Uterus (tissue), 4 donors: ENCODE data around the gene GRXCR1. TPM values are rescaled to one million over a fixed set of nuclear protein-coding genes. Genes with fewer than 3 reads are reported as not detected.

Experiments used
- DNase-seq, 2 donors: peaks; one replicate each; pipeline ENCODE4 v3.0.0-alpha.2; 2019 to 2020
- H3K27ac ChIP-seq, 2 donors: fragments of 200-600 bp; sonication (generic); 1 replicate in 1 of 2; 2 replicates in 1 of 2; pipeline ENCODE4 v1.5.1; 2016 to 2018
- H3K27me3 ChIP-seq, 2 donors: fragments of 200-600 bp; sonication (generic); one replicate each; pipeline ENCODE4 v1.5.1; 2018 to 2019; ENCODE audit warnings: control low read depth in 1 of 2
- H3K36me3 ChIP-seq, 2 donors: fragments of 200-600 bp; sonication (generic); one replicate each; pipeline ENCODE4 v1.5.1; 2019; ENCODE audit warnings: control low read depth in 1 of 2
- H3K4me1 ChIP-seq, 2 donors: fragments of 200-600 bp; sonication (generic); one replicate each; pipeline ENCODE4 v1.5.1; 2018 to 2019; ENCODE audit warnings: control low read depth in 1 of 2
- H3K4me3 ChIP-seq, 2 donors: fragments of 200-600 bp; sonication (generic); 1 replicate in 1 of 2; 2 replicates in 1 of 2; pipeline ENCODE4 v1.5.1; 2018 to 2019; ENCODE audit warnings: mild to moderate bottlenecking in 1 of 2
- H3K9me3 ChIP-seq, 2 donors: fragments of 200-600 bp; sonication (generic); one replicate each; pipeline ENCODE4 v1.5.1; 2019; ENCODE audit warnings: control low read depth in 1 of 2
- CTCF ChIP-seq, 4 experiments: fragments of 200-600 bp in 2 of 4; fragments of 450-650 bp in 2 of 4; sonication (generic) in 2 of 4; IDR thresholded peaks; one replicate each; pipeline ENCODE4 v1.5.1; 2016 to 2019; ENCODE audit warnings: antibody characterized with exemption in 4 of 4, mild to moderate bottlenecking in 2 of 4, moderate library complexity in 1 of 4
- POLR2A ChIP-seq, 2 donors: fragments of 450-650 bp; IDR thresholded peaks; one replicate each; pipeline ENCODE4 v1.6.1; 2016; ENCODE audit warnings: antibody characterized with exemption in 2 of 2, mild to moderate bottlenecking in 1 of 2, moderate library complexity in 1 of 2
- intact Hi-C: fragments of 100-400 bp; cut with DNase I; formaldehyde crosslinking; loops from one replicate; pipeline ENCODE4 v1.15.1; 2023; ENCODE audit warnings: low total_unique reads
- total RNA-seq, 4 donors: library from RNA; depleted of rRNA in 3 of 4; stranded (reverse); fragments of >200 nt in 3 of 4; gene quantifications; one replicate each; pipeline versions ENCODE4 v1.1.0 to v1.2.4, GENCODE V29; 2014 to 2023
- donor health status: DM: yes; HTN: yes; CAD: no.

The GRXCR1 gene
- total RNA-seq = not detected

- Histone ChIP-seq H3K27ac (no peak within 1 kb of the TSS), H3K4me1 (no peaks in the 10 kb centered on the region), H3K36me3 (no peaks in the 10 kb centered on the region), H3K9me3 (no peaks in the 10 kb centered on the region), H3K27me3 (no peaks in the 10 kb centered on the region), H3K4me3 (no peak within 1 kb of the TSS)
- no peak for DNase-seq
- intact Hi-C loops = no loop called here
- TF ChIP-seq CTCF (IDR thresholded peaks at IDR 0.05) (no peak), POLR2A (IDR thresholded peaks at IDR 0.05) (no peak)
These were observed at the start of gene GRXCR1 for GRCh38 chr4:42892413-42892812. TSS of gene GRXCR1 (plus strand) at chr4:42892713. CDS start at chr4:42893267, 554 bp downstream.

- H3K36me3 ChIP-seq = no peaks in the 10 kb centered on the region
- H3K9me3 ChIP-seq = no peaks in the 10 kb centered on the region
- no peaks in the 10 kb centered on the region for H3K4me1 ChIP-seq
- H3K27ac ChIP-seq = no peak overlapping the region
- intact Hi-C loops = no loop called here
- no peak overlapping the region for H3K4me3 ChIP-seq
- DNase-seq = no peak
- no peaks in the 10 kb centered on the region for H3K27me3 ChIP-seq
- TF ChIP-seq CTCF (IDR thresholded peaks at IDR 0.05) (no peak), POLR2A (IDR thresholded peaks at IDR 0.05) (no peak)
These were observed 48.8 kb upstream of the GRXCR1 start for GRCh38 chr4:42843694-42844093.

- Histone ChIP-seq H3K4me1 (no peaks in the 10 kb centered on the region), H3K27ac (no peak overlapping the region), H3K4me3 (no peak overlapping the region), H3K27me3 (no peaks in the 10 kb centered on the region), H3K36me3 (no peaks in the 10 kb centered on the region), H3K9me3 (no peaks in the 10 kb centered on the region)
- intact Hi-C loops = no loop called here
- no peak for DNase-seq
- TF ChIP-seq CTCF (IDR thresholded peaks at IDR 0.05) = no peak
- TF ChIP-seq POLR2A (IDR thresholded peaks at IDR 0.05) = no peak
These were observed 48.0 kb upstream of the GRXCR1 start for GRCh38 chr4:42844422-42845070.

- H3K27me3 ChIP-seq = no peaks in the 10 kb centered on the region
- no peak for DNase-seq
- TF ChIP-seq POLR2A (IDR thresholded peaks at IDR 0.05) = no peak
- no peak for TF ChIP-seq CTCF (IDR thresholded peaks at IDR 0.05)
- no peaks in the 10 kb centered on the region for H3K9me3 ChIP-seq
- H3K4me1 ChIP-seq = no peaks in the 10 kb centered on the region
- H3K27ac ChIP-seq = no peak overlapping the region
- no peaks in the 10 kb centered on the region for H3K36me3 ChIP-seq
- intact Hi-C loops = no loop called here
- H3K4me3 ChIP-seq = no peak overlapping the region
These were observed 46.9 kb upstream of the GRXCR1 start for GRCh38 chr4:42845586-42845985.

- intact Hi-C loops = no loop called here
These were observed 36.7 kb upstream of the GRXCR1 start for GRCh38 chr4:42855779-42856178.

More at GRCh38 chr4:42855779-42856178, 36.7 kb upstream of the GRXCR1 start:
- no peaks in the 10 kb centered on the region for H3K36me3 ChIP-seq
- H3K4me3 ChIP-seq = no peak overlapping the region
- DNase-seq = no peak
- TF ChIP-seq POLR2A (IDR thresholded peaks at IDR 0.05) (no peak), CTCF (IDR thresholded peaks at IDR 0.05) (no peak)
- no peaks in the 10 kb centered on the region for H3K9me3 ChIP-seq
- H3K27ac ChIP-seq = no peak overlapping the region
- H3K4me1 ChIP-seq = no peaks in the 10 kb centered on the region
- H3K27me3 ChIP-seq = no peaks in the 10 kb centered on the region
